Measurements from ENCODE around the gene ERAL1.
"Not testable (repeated sequence)": the region's sequence is repeated elsewhere in the genome, so short reads cannot be mapped to it uniquely, and the experiment has no call there.

Gene ERAL1

GRCh38 chr17:28855336-28855679 lies 492 bp downstream of the ERAL1 start:
- DNase-seq: no peak

DNA sequence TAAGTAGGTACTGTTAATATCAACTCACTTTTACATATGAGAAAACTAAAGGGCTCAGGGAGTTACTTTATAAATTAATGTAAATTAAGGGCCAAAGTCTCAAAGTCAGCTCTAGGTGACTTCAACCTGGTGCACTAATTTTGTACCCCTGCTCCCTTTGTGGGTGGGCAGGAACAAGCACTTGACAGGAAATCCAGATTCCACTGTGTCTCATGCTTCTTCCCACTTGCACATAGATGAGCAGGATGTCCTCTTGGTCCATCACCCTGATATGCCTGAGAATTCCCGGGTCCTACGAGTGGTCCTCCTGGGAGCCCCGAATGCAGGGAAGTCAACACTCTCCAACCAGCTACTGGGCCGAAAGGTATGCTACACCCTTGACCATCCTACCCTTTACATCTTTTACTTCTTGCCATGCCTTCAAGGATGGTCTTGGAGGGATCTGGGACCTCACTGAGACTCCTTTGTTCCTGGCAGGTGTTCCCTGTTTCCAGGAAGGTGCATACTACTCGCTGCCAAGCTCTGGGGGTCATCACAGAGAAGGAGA lies 1.3 kb downstream of the ERAL1 start:
- DNase-seq: no peak

DNA sequence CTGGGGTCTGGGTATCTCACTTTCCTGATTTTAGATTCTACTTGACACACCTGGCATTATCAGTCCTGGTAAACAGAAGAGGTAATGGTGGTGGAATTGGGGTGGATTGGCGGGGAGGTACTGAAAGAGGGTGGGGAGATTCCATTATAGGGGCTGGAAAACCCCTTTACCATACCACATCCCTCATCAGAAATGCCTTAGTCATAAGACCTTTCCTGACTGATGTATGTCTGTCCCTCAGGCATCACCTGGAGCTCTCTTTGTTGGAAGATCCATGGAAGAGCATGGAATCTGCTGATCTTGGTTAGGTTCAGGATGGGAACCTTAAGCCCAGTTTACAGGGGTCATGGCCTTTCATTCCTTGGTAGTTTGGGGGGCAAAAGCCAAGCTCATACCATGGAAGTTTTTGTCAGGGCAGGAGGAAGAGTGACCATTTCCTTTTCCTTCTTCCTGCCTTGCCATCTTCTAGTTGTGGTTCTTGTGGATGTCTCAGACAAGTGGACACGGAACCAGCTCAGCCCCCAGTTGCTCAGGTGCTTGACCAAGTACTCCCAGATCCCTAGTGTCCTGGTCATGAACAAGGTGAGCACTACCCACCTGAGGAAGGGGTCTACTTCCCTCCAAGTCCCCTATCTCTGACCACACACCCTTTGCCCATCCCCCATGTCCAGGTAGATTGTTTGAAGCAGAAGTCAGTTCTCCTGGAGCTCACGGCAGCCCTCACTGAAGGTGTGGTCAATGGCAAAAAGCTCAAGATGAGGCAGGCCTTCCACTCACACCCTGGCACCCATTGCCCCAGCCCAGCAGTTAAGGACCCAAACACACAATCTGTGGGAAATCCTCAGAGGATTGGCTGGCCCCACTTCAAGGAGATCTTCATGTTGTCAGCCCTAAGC lies 3.3 kb downstream of the ERAL1 start:
- DNase-seq: no peak

GRCh38 chr17:28858801-28859355 lies 4.1 kb downstream of the ERAL1 start:
- DNase-seq: no peak

- DNase-seq: no peak
Observed at GRCh38 chr17:28860363-28860808, 5.6 kb downstream of the ERAL1 start.

DNA sequence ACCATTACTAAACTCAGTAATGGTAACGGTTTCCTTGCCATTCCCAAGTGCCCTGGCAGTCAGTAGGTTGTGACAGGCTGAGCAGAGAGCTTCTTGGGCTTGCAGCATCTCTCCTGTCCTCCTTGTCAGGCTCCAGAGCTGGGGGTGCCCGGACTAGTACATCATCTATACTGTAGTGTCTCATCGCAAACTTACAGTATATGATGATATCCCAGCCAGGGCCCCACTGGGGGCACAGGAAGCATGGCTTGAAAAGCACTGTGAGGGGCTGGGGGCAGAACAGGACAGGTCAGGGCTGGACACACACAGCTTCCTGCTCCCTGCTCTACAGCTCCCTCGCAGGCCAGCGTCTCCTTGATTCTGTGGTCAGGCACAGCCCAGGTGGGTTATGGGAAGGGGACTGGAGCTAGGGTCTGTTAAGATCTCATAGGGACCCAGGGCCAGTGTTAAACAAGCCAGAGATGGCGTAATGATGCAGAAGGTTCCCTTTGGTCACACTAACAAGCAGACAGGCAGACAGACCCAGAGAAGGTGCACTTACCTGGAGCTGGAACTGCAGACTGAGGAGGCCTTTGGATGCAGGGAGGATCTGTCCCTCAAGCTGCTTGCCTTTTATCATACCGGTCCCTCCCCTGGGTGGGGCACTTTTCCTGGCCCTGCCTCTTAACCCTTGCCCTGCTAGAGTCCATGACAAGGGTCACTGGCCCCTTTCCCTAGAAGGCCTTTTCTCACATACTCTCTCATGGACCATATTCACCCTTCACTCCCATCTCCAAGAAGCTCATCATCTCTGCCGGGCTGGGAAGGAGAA lies 6.8 kb downstream of the ERAL1 start:
- no peak for DNase-seq

DNA sequence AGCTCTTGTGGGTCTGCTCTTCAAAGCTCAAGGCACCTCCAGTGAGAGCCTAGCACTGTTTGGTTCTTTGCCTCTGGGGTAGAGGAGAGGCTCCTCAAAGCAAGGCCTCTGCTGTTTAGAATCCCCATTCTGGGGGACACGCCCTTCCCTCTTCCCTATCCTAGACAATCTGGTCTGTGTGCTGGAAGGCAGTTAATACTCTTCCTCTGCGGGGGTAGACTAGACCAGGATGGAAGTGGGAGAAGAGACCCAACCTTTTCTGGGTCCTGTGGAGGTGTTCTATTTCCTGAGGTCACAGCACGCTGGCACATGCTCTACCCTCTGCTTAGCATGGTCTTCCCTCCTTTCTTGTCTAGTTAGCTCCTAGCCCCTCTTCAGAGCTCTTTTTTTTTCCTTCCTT lies 7.7 kb downstream of the ERAL1 start:
- DNase-seq: no peak

DNA sequence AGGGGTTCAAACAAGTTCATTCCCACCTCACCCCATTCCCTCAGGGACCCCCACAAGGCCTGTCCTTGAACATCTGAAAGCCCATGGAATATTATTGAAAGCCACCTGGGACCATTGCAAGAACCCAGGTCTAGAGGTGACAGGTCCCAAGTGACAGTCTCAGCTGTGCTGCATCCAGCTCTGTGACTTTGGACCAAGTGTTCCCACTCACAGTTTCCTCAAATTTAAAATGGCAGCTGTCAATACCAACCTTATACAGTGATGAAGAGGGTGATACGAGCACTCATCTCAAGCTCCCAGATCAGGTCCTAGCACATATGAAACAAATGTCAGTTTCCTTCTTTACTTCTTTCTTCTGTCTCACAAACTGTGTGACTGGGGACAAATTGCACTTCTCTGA lies 9.1 kb downstream of the ERAL1 start:
- no peak for DNase-seq

GRCh38 chr17:28864991-28865849 lies 10.4 kb downstream of the ERAL1 start:
- no peak for DNase-seq

DNA sequence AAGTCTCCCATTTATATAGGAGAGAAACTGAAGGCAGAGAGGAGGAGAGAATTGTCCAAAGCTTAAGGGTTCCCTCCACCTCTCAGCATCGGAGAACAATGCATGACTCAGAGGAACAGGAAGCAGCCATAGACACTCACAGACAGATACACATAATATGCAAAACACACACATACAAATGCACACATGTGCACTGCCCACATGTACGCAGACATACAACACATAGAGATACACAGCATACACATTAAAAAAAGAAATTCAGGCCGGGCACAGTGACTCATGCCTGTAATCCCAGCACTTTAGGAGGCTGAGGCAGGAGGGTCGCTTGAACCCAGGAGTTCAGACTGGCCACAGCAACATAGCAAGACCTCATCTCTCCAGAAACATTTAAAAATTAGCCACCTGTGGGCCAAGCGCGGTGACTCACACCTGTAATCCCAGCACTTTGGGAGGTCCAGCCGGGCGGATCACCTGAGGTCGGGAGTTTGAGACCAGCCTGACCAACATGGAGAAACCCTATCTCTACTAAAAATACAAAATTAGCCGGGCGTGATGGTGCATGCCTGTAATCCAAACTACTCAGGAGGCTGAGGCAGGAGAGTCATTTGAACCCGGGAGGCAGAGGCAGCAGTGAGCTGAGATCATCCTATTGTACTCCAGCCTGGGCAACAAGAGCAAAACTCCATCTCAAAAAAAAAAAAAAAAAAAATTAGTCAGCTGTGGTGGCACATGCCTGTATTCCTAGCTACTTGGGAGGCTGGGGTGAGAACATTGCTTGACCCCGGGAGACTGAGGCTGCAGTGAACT lies 11.3 kb downstream of the ERAL1 start:
- no peak for DNase-seq

- DNase-seq: no peak
Observed at GRCh38 chr17:28867276-28867675, 12.5 kb downstream of the ERAL1 start.

DNA sequence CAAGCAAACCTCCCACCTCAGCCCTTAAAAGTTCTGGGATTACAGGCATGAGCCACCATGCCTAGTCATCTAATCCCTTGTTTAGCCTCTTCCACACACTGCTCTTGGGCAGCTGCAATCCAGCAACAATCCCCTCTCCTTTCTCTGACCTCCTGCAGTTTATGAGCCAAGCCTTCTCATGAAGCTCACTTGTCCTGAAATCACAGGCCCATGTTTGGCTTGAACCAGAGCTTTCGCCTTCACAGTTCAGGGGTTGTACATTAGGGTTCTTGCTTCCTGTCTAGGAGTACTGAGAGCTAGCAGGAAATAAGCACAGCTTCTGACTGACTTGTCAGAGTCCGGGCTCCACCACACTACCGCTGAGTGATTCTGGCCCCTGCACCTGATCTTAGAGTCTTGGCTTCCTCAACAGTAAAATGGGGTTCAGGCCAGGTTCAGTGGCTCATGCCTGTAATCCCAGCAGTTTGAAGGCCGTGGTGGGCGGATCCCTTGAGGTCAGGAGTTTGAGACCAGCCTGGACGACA lies 16.3 kb downstream of the ERAL1 start:
- DNase-seq: no peak

- DNase-seq: no peak
Observed at GRCh38 chr17:28873839-28874238, 19.0 kb downstream of the ERAL1 start.

DNA sequence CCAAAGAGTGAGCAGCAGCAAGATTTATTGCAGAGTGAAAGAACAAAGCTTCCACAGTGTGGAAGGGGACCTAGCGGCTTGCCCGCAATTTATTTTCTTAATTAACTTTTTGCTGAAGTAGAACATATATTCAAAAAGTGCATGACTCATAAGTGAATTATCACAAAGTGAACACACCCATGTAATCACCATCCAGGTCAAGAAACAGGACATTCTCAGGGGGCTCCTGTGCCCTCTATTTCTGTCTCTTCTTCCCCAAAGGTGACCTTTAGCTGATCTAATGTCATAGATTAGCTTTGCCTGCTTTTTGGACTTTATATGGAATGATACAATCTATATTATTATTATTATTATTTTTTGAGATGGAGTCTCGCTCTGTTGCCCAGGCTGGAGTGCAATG lies 19.9 kb downstream of the ERAL1 start:
- DNase-seq: no peak

GRCh38 chr17:28875848-28876550 lies 21.2 kb downstream of the ERAL1 start:
- DNase-seq: no peak

- not testable (repeated sequence) for DNase-seq
Observed at GRCh38 chr17:28877150-28877711, 22.4 kb downstream of the ERAL1 start.

DNA sequence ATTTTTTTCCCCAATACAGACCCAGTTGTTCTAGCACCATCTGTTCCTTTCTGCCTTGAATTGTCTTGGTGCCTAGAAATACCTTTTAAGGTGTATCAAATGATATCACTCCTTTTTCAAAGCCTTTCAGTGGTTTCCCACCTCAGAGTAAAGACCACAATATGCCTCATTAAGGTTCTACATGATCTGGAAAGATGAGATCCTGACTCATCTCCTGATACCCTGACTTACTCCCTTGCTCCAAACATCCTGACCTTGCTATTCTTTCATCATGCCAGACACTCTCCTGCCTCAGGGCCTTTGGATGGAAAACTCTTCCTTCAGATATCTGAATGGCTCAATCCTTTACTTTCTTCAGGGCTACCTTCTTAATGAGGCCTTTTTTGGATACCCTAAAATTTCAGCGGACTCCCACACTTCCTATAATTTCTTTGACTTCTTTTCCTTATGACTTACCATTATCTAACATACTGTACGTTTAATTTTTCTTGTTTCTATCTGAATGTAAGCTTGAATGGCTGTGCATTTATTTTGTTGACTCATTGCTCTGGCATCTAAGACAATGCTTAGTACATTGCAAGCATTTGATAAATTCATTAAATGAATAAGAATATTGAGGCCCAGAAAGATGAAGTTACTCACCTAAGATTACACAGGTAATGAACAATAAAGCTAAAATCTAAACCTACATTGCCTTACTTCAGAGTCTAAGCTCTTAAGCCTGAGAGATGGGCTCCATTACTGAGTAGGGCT lies 23.5 kb downstream of the ERAL1 start:
- no peak for DNase-seq

GRCh38 chr17:28878981-28879380 lies 24.2 kb downstream of the ERAL1 start:
- DNase-seq: no peak

DNA sequence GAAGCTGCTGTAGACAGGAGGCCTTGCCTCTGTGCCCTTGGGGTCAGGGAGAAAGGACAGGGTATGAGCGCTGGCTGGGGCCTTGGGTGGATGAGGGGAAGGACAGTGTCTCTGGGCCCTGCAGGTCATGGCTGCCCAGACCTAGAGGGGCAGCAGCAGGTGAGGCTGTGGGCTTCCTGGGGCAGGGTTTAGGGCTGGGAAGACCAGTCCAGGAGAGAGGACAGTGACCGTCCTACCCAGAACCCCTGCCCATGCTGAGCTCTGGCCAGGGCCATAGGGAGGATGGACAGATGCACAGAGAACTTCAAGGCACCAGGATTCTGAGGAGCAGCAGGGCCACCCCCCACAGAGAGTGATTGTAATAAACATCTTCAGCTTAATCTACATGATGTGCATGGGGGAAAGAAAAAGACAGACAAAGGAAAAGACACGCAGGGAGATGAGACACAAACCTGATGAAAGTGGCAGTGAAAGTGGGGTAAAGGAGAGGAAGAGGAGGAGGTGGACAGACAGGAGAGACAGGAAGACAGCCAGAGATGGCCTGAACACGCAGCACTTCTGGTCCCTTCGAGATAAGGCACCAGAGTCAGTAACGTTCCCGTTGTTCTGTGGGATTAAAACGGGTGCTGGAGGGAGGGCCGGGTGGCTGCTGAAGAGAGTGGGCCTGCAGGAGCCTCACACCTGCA lies 25.2 kb downstream of the ERAL1 start:
- no peak for DNase-seq
